HepG2 (cell line): Measurements from ENCODE around the gene CCDC88C.

ENCODE experiments used
- ELF3 ChIP-seq: IDR thresholded peaks from 2 replicates; pipeline ENCODE4 v1.6.1; 2016; ENCODE audit warnings: missing genetic modification reagents, missing compliant biosample characterization
- FOXM1 ChIP-seq: sonication (generic); formaldehyde crosslinking; IDR thresholded peaks from 2 replicates; pipeline ENCODE4 v1.5.0; 2020; ENCODE audit warnings: missing genetic modification reagents
- TBP ChIP-seq: sonication (generic); formaldehyde crosslinking; IDR thresholded peaks from 2 replicates; pipeline ENCODE4 v1.5.0; 2020; ENCODE audit warnings: missing genetic modification reagents
- TF ChIP-seq, protein P1 (sequence below): sonication (generic); formaldehyde crosslinking; IDR thresholded peaks from 2 replicates; pipeline ENCODE4 v1.5.0; 2020; ENCODE audit warnings: mild to moderate bottlenecking, missing genetic modification reagents, moderate library complexity

DNA sequence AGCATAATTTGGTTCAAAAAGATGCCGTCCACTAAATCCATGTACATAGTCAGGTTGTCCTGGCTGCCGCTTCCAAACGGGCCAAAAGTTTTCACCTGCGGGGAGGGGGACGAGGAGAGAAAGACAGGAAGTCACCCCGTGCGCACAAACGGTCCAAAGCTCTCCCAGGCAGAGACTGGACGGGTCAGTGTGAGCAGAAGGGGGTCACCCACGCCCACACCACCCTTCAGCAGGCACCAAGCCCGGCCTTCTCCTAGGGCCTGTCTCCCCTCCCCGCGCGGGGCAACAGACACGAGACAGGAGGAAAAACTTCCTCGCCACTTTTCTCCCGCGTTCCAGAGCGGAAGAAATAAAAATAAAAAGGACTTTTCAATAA, 888 bp downstream of the CCDC88C start:
- TF ChIP-seq FOXM1 (CRISPR knock-in tag) = no peak
- TF ChIP-seq ELF3 = no peak
- TF ChIP-seq TBP (CRISPR knock-in tag) = no peak
- TF ChIP-seq, protein P1, sequence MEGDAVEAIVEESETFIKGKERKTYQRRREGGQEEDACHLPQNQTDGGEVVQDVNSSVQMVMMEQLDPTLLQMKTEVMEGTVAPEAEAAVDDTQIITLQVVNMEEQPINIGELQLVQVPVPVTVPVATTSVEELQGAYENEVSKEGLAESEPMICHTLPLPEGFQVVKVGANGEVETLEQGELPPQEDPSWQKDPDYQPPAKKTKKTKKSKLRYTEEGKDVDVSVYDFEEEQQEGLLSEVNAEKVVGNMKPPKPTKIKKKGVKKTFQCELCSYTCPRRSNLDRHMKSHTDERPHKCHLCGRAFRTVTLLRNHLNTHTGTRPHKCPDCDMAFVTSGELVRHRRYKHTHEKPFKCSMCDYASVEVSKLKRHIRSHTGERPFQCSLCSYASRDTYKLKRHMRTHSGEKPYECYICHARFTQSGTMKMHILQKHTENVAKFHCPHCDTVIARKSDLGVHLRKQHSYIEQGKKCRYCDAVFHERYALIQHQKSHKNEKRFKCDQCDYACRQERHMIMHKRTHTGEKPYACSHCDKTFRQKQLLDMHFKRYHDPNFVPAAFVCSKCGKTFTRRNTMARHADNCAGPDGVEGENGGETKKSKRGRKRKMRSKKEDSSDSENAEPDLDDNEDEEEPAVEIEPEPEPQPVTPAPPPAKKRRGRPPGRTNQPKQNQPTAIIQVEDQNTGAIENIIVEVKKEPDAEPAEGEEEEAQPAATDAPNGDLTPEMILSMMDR (CRISPR knock-in tag) = no peak
